Heart right ventricle (tissue), 16 donors: Measurements from ENCODE around the gene LSAMP. TPM values are rescaled to one million over a fixed set of nuclear protein-coding genes. Genes with fewer than 3 reads are reported as not detected.

Source experiments
- ATAC-seq, 8 donors: fragments of 200-7000 bp; cut with Tn5 transposase; one replicate each; pipeline ENCODE4 v1.9.1; 2020; ENCODE audit warnings: mild to moderate bottlenecking in 8 of 8, moderate library complexity in 8 of 8, moderate number of reproducible peaks in 1 of 8
- DNase-seq, 2 donors: peaks; one replicate each; pipeline ENCODE4 v3.0.0-alpha.2; 2020
- H3K27ac ChIP-seq, 10 donors: fragments of 200-600 bp; sonication (generic) in 2 of 10; one replicate each; pipeline versions ENCODE4 v1.5.0 to v1.8.0; 2020 to 2022; ENCODE audit warnings: mild to moderate bottlenecking in 3 of 10
- H3K27me3 ChIP-seq, 7 donors: fragments of 200-600 bp; one replicate each; pipeline ENCODE4 v1.8.0; 2021 to 2022; ENCODE audit warnings: mild to moderate bottlenecking in 2 of 7
- H3K36me3 ChIP-seq, 9 donors: fragments of 200-600 bp; sonication (generic) in 1 of 9; one replicate each; pipeline versions ENCODE4 v1.5.0 to v1.8.0; 2020 to 2022; ENCODE audit warnings: mild to moderate bottlenecking in 2 of 9
- H3K4me1 ChIP-seq, 9 donors: fragments of 200-600 bp; sonication (generic) in 1 of 9; one replicate each; pipeline versions ENCODE4 v1.5.0 to v1.8.0; 2020 to 2022; ENCODE audit warnings: mild to moderate bottlenecking in 4 of 9
- H3K4me3 ChIP-seq, 10 donors: fragments of 200-600 bp; sonication (generic) in 2 of 10; one replicate each; pipeline versions ENCODE4 v1.5.0 to v1.8.0; 2020 to 2022; ENCODE audit warnings: mild to moderate bottlenecking in 7 of 10, moderate library complexity in 2 of 10
- H3K9me3 ChIP-seq, 11 donors: fragments of 200-600 bp in 10 of 11; sonication (generic) in 2 of 11; one replicate each; pipeline versions ENCODE4 v1.5.0 to v1.8.0; 2013 to 2022; ENCODE audit warnings: mild to moderate bottlenecking in 2 of 11, control low read depth in 1 of 11, moderate library complexity in 1 of 11
- CTCF ChIP-seq, 9 donors: fragments of 200-600 bp; sonication (generic) in 2 of 9; IDR thresholded peaks; one replicate each; pipeline versions ENCODE4 v1.5.0 to v1.8.0; 2021 to 2022; ENCODE audit warnings: antibody characterized with exemption in 9 of 9, mild to moderate bottlenecking in 5 of 9, moderate library complexity in 1 of 9
- WGBS, 2 donors: extraction: QIAGEN DNeasy Blood & Tissue Kit; methylation state at CpG; one replicate each; pipeline ENCODE4 v1.1.7; 2013; ENCODE audit warnings: inconsistent platforms in 1 of 2; 5-methylcytosine and 5-hydroxymethylcytosine counted together
- intact Hi-C, 10 donors: fragments of 100-400 bp; cut with DNase I; formaldehyde crosslinking; loops; one replicate each; pipeline versions ENCODE4 v1.11.1 to v1.14.2; 2022
- polyA plus RNA-seq, 2 donors: library from polyadenylated mRNA; stranded (reverse); fragments of 200-250 nt; gene quantifications; one replicate each; pipeline ENCODE4 v1.2.3, GENCODE V29; 2013
- total RNA-seq, 10 donors: library from RNA; stranded (reverse); fragmentation: NEBNext Ultra II Directional in 3 of 10; extraction: Animal tissue kit (Norgen Biotek cat#: 25700) in 3 of 10; gene quantifications; one replicate each; pipeline versions ENCODE4 v1.2.1 to v1.2.4, GENCODE V29; 2021 to 2023
- donor health status: Arrhythmogenic right ventricular cardiomyopathy.
- donor health status: ischemic (EF 13 %, LVEDD 7.1; RV severe dilation, severe dysfunction).
- donor health status: healthy with polysubstance abuse.
- donor health status: DM: no; HTN: yes; CAD: no.
- donor health status: DM: no; HTN: no; CAD: no.
- donor health status: ischemic (EF 25% LVEDD 6.9; RV normal size, moderate dysfunction).
- donor health status: ischemic (EF 25% LVEDD 5.7; RV mildly dilated, moderate dysfunction).
- donor health status: healthy.
- donor health status: DM: yes; HTN: yes; CAD: no.
- donor health status: Ischemic cardiomyopathy.
- donor health status: ischemic (EF 35%, LVEDD 5.7; RV mildly dilated, moderate dysfunction).
- donor health status: nonischemic (EF 11% LVEDD 7.7; RV severe dilation, severe dysfunction).
- donor health status: DM: yes; HTN: yes; CAD: no.
- donor health status: PGD.
- donor health status: ischemic (EF 29% LVEDD 5.4; RV normal size, mild dysfunction).
- donor health status: nonischemic (EF 23%, LVEDD 6.1; RV moderate dilation, normal function).

LSAMP gene
- total and polyA plus RNA-seq, 12 donors, result 0.51 to 9.0 (median 5.4) TPM

- Histone ChIP-seq H3K27ac (no peak overlapping the region), H3K9me3 (no peaks in the 10 kb centered on the region), H3K4me3 (no peak overlapping the region), H3K4me1 (peaks cover 0 to 19% (median 0%) of the 10 kb centered on the region in 9 donors), H3K36me3 (no peaks in the 10 kb centered on the region), H3K27me3 (no peaks in the 10 kb centered on the region)
- no peak for ATAC-seq
- 69 to 70% methylated on average over 3 of the region's 3 CpGs for WGBS, 2 donors
- DNase-seq, result no peak
- intact Hi-C loops, result no loop called here
- no peak for TF ChIP-seq CTCF (IDR thresholded peaks at IDR 0.05)
Observed at GRCh38 chr3:115768661-115769060, 676.6 kb downstream of the LSAMP start.

- ATAC-seq, result peak in 1 of 8 donors; percentile 53
- H3K4me1 ChIP-seq, result peaks cover 0 to 14% (median 0%) of the 10 kb centered on the region in 9 donors
- no peaks in the 10 kb centered on the region for H3K27me3 ChIP-seq
- no peaks in the 10 kb centered on the region for H3K36me3 ChIP-seq
- H3K27ac ChIP-seq, result peak overlapping the region in 1 of 10 donors; percentile 14
- intact Hi-C loops, result no loop called here
- no peaks in the 10 kb centered on the region for H3K9me3 ChIP-seq
- DNase-seq, result no peak
- WGBS, 2 donors, result 69 to 77% methylated on average over 6 of the region's 6 CpGs
- TF ChIP-seq CTCF (IDR thresholded peaks at IDR 0.05), result no peak
- H3K4me3 ChIP-seq, result no peak overlapping the region
Observed at GRCh38 chr3:115766587-115767482, 678.5 kb downstream of the LSAMP start.

GRCh38 chr3:115761927-115762305 lies 683.4 kb downstream of the LSAMP start:
- Histone ChIP-seq H3K4me1 (peaks cover 0 to 22% (median 0%) of the 10 kb centered on the region in 9 donors), H3K9me3 (no peaks in the 10 kb centered on the region), H3K27ac (no peak overlapping the region), H3K4me3 (no peak overlapping the region), H3K27me3 (no peaks in the 10 kb centered on the region), H3K36me3 (no peaks in the 10 kb centered on the region)
- ATAC-seq (no peak), DNase-seq (no peak)
- intact Hi-C loops, result no loop called here
- no peak for TF ChIP-seq CTCF (IDR thresholded peaks at IDR 0.05)

GRCh38 chr3:115760716-115761115 lies 684.6 kb downstream of the LSAMP start:
- DNase-seq, result no peak
- H3K4me3 ChIP-seq, result no peak overlapping the region
- H3K27me3 ChIP-seq, result no peaks in the 10 kb centered on the region
- H3K4me1 ChIP-seq, result peaks cover 0 to 10% (median 0%) of the 10 kb centered on the region in 9 donors
- H3K27ac ChIP-seq, result no peak overlapping the region
- no peaks in the 10 kb centered on the region for H3K36me3 ChIP-seq
- ATAC-seq, result no peak
- no peak for TF ChIP-seq CTCF (IDR thresholded peaks at IDR 0.05)
- 85 to 90% methylated on average over 3 of the region's 3 CpGs for WGBS, 2 donors
- intact Hi-C loops, result no loop called here
- H3K9me3 ChIP-seq, result no peaks in the 10 kb centered on the region
